Superior temporal gyrus (tissue), 1 donor: ENCODE data around the gene ZNF217.
"Not testable (repeated sequence)": the region's sequence is repeated elsewhere in the genome, so short reads cannot be mapped to it uniquely, and the experiment has no call there.

Experiments
- DNase-seq: peaks from one replicate; pipeline ENCODE4 v3.0.0-alpha.2; 2016; ENCODE audit errors: extremely low spot score

The ZNF217 gene

GRCh38 chr20:53569005-53569404 is 24.6 kb downstream of the ZNF217 start:
- no peak for DNase-seq

GRCh38 chr20:53568351-53568750 is 25.3 kb downstream of the ZNF217 start:
- no peak for DNase-seq

GRCh38 chr20:53567379-53567917 is 26.2 kb downstream of the ZNF217 start:
- no peak for DNase-seq

GRCh38 chr20:53566623-53567022 is 27.0 kb downstream of the ZNF217 start:
- DNase-seq = not testable (repeated sequence)

- no peak for DNase-seq
Observed at GRCh38 chr20:53565254-53565653, 28.4 kb downstream of the ZNF217 start.

- DNase-seq = not testable (repeated sequence)
Observed at GRCh38 chr20:53562104-53562764, 31.4 kb downstream of the ZNF217 start.

GRCh38 chr20:53561505-53561904 is 32.1 kb downstream of the ZNF217 start:
- DNase-seq = no peak

GRCh38 chr20:53559816-53560215 is 33.8 kb downstream of the ZNF217 start:
- DNase-seq = no peak

- no peak for DNase-seq
Observed at GRCh38 chr20:53557130-53557529, 36.5 kb downstream of the ZNF217 start.

- DNase-seq = no peak
Observed at GRCh38 chr20:53556267-53556897, 37.3 kb downstream of the ZNF217 start.

GRCh38 chr20:53555816-53556215 is 37.8 kb downstream of the ZNF217 start:
- no peak for DNase-seq

GRCh38 chr20:53555081-53555480 is 38.6 kb downstream of the ZNF217 start:
- no peak for DNase-seq

- DNase-seq = not testable (repeated sequence)
Observed at GRCh38 chr20:53552572-53552893, 41.1 kb downstream of the ZNF217 start.

GRCh38 chr20:53551719-53552571 is 41.7 kb downstream of the ZNF217 start:
- not testable (repeated sequence) for DNase-seq

GRCh38 chr20:53550280-53551187 is 43.1 kb downstream of the ZNF217 start:
- DNase-seq = no peak

GRCh38 chr20:53547664-53548239 is 45.9 kb downstream of the ZNF217 start:
- DNase-seq = peak; percentile 82

GRCh38 chr20:53539516-53539915 is 54.1 kb downstream of the ZNF217 start:
- no peak for DNase-seq

GRCh38 chr20:53536382-53536781 is 57.3 kb downstream of the ZNF217 start:
- not testable (repeated sequence) for DNase-seq

GRCh38 chr20:53535878-53536277 is 57.8 kb downstream of the ZNF217 start:
- DNase-seq = no peak

- DNase-seq = no peak
Observed at GRCh38 chr20:53534037-53534436, 59.6 kb downstream of the ZNF217 start.

- no peak for DNase-seq
Observed at GRCh38 chr20:53533500-53533899, 60.1 kb downstream of the ZNF217 start.
